HG03139 (cell line): ENCODE results near the gene CISH.

Experiments used
- ATAC-seq: cut with Tn5 transposase; IDR thresholded peaks from one replicate; pipeline ENCODE4 v1.9.1; 2021; ENCODE audit not compliant: unreplicated experiment

The CISH gene

GRCh38 chr3:50573566-50574443, 37.8 kb downstream of the CISH start:
- no peak for ATAC-seq

DNA sequence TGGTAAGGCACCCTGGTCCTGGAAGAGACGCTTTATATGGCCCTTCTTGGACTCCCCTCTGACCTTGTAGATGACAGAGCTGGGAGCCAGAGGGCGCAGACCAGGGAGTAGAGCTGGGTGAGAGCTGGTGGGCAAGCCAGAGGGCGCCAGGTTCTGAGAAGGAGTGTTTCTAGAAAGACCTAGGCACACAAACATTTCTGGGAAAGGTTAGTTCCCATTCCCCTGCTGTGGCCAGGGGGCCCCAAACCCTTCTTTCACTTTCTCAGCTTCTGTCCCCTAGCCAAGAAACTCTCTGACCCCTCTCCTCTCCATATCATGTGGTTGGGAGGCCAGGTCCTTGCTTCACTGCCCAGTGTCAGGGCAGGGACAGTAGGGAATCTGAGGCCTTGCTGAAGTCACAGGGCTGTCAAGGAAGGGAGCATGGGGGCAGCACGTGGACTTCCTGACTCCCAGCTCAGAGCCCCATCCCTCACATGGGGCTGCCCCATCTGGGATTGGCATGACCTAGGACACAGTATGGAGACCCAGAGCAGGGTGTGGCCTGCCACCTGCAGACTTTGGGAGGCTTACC, 38.7 kb downstream of the CISH start:
- ATAC-seq, result no peak

DNA sequence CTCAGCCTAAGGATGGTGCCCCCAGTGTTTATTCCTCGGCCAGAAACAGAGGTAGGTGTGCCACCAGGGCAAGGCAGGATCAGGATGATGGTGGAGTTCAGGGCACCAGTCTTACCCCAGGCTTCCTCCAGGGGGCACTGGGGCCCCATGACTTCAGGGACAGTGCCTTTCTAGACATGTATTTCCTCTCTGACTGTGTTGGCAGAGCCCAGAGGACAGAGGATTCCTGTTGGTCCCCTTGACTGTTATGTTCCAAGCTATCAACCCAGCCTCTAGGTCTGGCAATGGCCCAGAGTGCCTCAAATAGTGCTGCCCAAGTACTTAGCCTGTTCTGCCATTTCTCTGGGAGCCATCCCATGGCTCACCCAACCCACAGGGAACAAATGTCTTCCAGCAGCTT, 39.4 kb downstream of the CISH start:
- no peak for ATAC-seq

- ATAC-seq, result no peak
These were observed 40.1 kb downstream of the CISH start for GRCh38 chr3:50571486-50571885.

DNA sequence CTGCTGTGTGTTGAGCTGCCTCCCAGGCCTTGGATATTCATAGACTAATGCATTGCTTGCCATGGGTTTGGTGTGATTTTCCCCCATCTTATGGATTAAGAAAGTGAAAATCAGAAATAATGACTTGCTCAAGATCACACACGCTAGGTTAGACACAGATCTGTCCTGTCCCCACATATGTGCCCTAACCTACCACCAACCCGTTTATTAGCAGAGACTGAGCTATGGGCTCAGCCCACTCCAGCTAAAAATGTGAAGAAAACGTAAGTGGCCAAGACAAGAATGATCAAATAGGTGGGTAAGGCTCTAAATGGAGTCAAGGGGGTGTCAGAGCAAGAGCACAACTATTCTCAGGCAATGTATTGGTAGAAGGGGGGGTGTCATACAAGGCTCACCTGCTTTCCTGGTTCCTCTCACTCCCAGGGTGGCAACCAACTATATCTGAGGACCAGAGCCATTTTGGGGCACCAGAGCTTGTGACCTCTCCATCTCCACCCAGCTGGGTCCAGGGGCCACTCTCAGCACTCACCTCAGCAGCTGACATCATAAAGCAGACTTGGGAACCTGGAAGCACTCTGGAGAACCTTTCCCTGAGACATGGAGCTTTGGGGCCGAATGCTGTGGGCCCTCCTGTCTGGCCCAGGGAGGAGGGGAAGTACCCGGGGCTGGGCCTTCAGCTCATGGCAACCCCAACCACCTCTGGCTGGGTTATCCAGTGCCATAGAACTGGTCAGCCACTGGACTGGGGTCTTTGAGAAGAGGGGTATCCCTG, 40.9 kb downstream of the CISH start:
- no peak for ATAC-seq

DNA sequence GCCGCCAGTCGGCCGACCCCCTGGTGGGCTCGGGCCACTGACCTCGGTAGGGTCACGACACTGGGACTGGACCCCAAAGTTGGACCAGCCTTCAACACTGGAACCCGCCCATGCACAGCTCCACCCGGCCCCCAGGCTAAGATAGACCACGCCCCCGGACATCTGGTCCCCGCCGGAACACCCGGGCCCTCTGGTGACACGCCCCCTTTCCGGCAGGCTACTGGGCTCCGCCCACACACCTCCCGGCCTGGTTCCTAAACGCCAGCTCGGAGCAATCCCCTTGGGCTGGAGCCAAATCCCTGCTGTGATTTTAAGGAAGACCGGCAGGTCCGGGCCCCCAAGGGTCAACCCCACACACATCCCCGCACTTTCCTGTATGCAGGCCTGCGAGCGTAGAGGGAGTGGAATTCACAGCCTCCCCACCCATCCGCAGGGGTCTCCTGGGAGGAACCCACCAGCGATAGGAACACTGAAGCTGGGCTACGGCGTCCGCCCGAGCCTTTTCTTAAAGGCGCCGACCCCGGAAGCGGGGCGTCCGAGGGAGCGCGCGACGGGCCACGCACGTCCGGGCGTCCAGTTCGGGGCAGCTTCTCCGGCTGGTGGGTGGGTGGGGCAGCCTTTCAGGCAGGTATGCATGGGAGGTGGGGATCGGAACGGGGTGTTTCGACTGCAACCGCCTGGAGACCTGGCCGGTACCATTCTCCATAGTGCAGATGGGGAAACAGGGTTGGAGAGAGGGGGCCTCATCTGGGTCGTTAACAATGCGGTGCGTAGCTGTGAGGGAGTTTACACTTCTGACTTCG, 42.4 kb downstream of the CISH start, which contains the start of gene HEMK1:
TSS of gene HEMK1 (plus strand) at position 576 of the 803 bp plus-strand sequence. CDS start 1,583 bp downstream, outside the sequence.
- ATAC-seq, result peak; percentile 62

- peak; percentile 78 for ATAC-seq
These were observed 44.0 kb downstream of the CISH start, which contains the start of gene C3orf18 for GRCh38 chr3:50567386-50568167. Gene C3orf18 (minus strand): TSS chr3:50567747. CDS start chr3:50565699, 2,048 bp downstream.

- no peak for ATAC-seq
These were observed 44.6 kb downstream of the CISH start for GRCh38 chr3:50567011-50567385.

- no peak for ATAC-seq
These were observed 47.3 kb downstream of the CISH start for GRCh38 chr3:50564321-50564720.

GRCh38 chr3:50563867-50564266, 47.7 kb downstream of the CISH start:
- ATAC-seq, result no peak

DNA sequence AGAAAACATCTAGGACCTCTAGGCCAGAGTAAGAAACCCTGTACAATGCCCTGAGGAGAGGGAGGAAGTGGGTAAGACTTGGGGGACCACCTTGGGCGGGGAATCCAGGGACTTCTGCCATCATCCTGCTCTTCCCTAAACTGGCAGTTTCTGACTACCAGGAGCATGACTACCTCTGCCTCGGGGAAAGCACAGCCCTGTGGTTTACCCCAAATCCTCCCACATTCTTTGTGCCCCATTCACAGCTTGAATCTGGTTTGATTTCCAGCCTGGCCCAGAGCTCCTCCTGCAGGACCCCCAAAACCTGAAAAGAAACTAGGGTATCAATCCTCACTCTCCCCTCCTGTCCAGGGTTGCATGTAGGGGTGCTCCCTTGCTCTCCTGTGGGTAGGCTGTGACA, 48.7 kb downstream of the CISH start:
- no peak for ATAC-seq

GRCh38 chr3:50559702-50560101, 51.9 kb downstream of the CISH start:
- no peak for ATAC-seq

- ATAC-seq, result no peak
These were observed 53.7 kb downstream of the CISH start for GRCh38 chr3:50557915-50558314.

DNA sequence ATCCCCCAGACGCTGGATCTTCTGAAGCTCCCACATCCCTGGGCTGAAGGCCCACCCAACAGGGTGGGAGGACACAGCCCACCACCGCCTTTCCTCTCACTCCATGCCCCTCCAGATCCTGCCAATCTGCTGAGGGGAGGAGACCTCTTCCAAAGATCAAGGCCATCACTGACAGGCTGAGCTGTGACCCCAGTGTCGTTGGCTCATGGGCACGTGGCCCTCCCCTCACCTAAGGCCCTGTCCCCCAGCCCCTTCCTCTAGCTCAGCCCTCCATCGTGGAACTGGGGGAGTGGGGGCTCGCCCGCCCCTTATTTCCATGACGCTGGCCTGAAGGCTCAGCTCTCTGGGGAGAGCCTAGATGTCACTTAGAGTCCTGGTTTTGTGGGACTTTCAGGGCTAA, 54.5 kb downstream of the CISH start:
- no peak for ATAC-seq
